IPS-NIHi7 (cell line): ENCODE data around the gene ADNP.

Experiments used
- DNase-seq: peaks from one replicate; pipeline ENCODE4 v3.0.0; 2012; ENCODE audit warnings: mixed read lengths; ENCODE audit errors: extremely low spot score

Gene ADNP

DNA sequence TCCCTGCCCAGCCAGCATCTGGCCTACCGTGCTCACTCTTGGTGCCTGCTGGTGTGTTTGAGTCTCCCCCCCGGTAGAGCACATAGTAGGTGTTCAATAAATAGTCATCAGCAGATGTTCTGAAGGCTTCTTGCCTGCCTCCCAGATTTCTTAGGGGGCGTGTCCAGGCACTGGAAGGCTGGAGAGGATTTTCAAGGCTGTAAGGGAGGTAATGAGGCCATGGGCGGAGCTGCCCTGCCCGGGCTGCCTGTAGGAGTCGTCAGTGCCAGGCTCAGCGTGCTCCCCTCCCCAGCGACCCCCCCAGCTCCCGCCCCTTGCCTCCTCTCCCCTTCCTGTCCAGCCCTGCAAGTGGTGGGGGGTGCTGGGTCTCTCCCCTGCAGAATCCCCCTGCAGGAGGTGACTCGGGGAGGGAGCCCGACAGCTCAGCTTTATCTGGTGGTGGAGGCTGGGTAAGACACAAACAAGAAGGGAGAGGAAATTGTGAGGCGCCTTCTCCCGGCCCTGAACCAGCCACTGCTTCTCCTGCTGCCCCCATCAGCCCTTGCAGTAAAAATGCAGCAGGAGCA, 80.4 kb downstream of the ADNP start:
- peak; percentile 80 for DNase-seq

DNA sequence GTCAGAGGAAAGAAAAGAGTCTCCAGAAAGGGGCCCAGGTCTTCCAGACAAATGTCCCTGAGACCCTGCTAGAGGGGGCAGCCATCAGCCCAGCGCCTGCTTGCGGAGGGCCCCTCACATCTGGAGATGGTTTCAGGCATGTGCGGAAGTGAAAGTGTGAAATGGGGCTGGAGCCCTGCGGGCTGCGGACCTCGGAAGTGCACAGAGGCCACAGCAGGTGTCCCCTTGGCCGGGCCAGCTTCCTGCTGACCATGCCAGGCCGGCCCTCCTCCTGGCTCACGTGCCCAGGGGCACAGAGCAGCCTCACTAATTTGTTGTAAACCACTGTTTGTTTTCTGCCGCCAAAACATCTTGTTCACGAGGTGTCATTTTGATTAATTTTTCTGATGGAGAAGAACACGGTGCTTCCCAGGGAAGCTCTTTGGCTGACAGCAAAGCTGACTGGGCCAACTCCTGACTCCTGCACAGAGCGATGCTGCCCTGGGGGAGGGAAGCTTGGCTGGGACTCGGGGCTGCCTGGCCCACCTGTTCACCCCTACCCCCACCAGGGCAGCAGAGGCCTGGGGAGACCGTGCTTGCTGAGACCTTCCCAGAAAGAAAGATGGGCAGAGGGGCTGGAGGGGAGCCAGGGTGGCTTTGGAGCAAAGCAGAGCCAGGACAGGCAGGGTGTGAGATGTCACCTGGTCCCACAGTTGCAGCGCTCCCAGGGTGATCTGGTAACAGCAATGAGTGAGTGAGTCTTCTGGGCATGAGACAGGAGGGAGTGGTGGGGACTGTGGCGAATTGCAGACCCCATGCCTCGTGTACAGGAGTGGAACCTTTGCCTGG, 82.2 kb downstream of the ADNP start:
- no peak for DNase-seq

DNA sequence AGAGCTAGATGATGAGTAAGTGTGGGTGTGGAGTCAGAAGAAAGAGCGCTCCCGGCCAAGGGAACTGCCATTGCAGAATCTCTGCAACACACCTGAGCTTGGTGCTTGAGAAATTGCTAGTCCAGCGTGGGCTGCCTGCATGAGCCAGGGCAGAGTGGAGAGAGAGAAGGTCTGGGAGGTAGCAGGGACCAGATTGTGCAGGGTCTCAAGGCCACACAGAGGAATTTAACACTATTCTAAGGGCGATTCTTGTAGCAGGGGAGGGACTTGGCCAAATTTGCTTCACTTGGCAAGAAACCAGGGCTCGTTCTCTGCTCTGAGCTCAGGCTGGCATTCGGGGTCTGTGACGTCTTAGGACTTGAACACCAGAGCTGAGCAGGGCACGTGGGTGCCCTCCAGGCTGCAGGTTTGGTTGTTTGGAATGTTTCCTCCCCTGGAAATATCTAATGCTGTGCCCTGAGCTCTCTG, 82.9 kb downstream of the ADNP start:
- no peak for DNase-seq

DNA sequence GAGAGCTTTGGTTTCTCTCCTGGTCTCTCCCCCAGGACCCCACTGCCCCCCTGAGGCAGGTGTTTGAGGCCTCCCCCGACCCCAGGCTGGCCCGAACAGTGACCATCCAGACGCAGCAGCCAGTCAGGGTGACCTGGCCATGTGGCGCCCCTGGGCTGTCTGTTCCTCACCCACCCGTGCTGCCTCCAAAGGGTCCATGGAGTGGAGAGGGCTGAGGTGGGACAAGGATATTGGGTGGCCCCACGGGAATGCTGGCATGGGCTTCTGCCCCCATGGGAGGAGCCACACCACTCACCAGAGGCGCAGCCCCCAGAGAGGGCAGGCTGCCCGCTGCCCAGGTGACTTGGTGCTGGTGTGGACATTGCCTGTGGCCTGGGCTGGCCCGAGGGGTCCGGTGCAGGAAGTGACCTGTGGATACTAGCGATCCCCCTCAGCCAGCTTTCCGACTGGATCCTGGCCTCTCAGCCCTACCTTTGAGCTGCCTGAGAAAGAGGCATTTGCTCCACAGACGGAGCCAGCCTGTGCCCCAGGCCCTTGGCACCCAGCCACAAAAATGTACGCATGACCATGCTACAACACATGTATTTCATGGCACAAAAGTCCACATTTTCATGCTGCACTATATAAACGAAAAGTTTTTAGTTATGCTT, 85.5 kb downstream of the ADNP start:
- DNase-seq = no peak

DNA sequence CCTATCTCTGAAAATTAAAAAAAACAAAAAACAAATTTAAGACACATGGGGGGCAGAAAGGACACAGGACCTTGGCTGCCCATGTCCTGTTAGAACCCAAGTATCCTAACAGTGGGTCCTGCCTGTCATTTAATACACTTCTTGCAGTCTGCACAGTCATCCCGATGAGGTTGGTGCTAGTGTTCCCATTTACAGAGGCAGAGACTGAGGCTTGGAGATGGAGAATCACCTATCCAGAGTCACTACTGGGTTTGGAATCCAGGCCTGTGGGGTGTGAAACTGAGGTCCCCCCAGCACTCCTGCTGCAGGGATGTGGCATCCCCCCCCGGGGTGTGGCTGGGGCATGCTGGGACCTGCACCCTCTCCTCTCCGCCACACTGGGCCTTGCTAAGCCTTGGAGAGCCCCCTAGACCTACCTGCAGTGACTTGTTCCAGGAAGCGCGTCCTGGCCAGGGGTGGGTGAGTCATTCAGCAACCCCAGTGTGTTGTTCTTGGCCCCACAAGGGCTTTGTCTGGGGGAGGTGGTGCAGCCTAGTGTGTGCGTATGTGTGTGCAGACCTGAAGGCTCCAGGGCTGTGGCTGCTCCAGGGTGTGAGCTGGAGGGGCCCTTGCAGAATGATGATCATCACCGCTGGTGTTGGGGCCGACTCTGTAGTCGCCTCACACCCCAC, 86.7 kb downstream of the ADNP start:
- no peak for DNase-seq

DNA sequence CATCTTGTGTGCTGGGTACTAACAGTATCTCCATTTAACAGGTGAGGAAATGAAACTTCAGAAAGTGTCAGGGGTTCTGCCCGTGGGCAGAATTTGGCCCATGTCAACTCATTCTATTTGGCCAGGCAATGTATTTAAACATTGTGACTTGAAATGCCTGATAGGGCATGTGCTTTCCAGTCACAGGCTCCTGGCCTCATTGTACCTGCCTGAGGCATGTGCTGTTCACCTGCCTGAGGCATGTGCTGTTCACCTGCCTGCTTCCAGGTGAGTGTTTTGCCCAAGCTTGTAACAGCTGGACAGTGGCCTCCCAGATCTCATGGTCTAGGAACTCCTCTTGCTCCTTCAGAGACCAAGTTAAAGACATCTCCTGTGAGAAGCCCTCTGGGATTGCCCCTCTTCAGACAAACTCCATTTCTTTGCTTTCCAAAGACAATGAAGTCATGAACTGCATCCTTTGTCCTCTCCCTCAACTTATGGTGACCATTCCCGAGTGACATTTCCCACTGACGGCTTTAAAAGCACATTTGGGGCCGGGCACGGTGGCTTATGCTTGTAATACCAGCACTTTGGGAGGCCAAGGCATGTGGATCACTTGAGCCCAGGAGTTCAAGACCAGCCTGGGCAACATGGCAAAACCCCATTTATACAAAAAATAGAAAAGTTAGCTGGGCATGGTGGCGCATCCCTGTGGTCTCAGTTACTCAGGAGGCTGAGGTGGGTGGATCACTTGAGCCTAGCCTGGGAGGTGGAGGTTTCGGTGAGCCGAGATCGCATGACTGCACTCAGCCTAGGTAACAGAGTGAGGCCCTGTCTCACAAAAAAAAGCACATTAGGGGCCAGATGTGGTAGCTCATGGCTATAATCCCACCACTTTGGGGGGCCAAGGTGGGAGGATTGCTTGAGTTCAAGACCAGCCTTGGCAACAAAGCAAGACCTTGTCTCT, 87.6 kb downstream of the ADNP start:
- DNase-seq = no peak

DNA sequence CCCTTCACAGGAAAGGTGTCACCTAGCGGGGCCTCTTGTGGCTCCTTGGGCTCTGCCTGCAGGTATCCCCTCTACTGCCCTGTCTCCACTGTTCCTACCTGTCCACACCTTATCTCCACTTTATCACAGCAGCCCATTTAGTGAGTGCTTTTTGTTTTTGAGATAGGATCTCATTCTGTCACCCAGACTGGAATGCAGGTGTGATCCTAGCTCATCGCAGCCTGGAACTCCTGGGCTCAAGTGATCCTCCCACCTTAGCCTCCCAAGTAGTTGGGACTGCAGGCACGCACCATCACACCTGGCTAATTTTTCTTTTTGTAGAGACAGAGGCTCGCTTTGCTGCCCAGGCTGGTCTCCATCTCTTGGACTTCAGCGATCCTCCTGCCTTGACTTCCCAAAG, 88.4 kb downstream of the ADNP start:
- no peak for DNase-seq
